GM19452 (cell line): ENCODE data around the gene RAB36.

Experiments
- ATAC-seq: cut with Tn5 transposase; IDR thresholded peaks from one replicate; pipeline ENCODE4 v1.9.1; 2021; ENCODE audit not compliant: unreplicated experiment

RAB36 gene

DNA sequence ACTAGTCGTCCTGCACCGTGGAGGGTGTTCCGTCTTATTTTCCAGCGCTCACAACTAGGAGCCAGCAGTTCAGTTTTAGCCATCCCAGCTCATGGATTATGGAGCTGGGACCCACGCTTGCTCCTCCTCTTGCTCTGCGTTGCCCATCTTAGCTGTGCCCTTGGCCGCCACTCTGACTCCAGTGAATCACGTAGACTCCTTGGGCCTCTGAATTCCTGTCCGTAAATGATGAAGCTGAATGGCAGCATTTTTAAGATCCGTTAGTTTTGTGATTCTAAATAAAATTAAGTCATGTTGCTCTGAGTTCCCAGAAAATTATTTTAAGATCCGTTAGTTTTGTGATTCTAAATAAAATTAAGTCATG lies 58.8 kb downstream of the RAB36 start:
- no peak for ATAC-seq

DNA sequence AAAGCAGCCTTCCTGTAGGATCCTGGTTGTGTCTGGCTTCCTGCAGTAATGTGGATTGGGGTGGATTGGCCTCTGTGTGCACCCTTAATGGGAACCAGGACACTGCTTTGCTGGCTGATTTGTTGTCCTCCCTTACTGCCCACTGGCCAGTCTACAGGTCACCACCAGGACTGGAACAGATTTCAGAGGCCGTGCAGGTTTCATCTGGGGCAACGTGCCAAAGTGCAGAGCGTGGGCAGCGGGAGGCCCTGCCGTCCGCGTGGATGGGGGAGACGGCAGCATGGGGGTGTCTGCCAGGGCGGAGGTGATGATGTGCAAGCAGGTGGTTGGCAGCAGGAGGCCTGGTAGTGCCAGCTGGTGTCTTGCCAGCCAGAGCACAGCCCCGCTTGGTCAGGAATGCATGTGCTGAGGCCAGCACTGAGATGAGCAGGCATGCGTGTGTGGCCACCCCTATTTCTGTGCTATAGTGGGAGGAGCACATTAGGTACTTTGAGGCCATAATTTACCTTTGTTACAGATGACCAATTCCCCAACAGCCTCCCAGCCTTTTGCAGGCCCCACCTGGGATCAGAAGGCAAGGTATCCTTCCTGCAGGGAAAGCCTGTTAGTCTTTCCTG lies 59.4 kb downstream of the RAB36 start:
- ATAC-seq: no peak

DNA sequence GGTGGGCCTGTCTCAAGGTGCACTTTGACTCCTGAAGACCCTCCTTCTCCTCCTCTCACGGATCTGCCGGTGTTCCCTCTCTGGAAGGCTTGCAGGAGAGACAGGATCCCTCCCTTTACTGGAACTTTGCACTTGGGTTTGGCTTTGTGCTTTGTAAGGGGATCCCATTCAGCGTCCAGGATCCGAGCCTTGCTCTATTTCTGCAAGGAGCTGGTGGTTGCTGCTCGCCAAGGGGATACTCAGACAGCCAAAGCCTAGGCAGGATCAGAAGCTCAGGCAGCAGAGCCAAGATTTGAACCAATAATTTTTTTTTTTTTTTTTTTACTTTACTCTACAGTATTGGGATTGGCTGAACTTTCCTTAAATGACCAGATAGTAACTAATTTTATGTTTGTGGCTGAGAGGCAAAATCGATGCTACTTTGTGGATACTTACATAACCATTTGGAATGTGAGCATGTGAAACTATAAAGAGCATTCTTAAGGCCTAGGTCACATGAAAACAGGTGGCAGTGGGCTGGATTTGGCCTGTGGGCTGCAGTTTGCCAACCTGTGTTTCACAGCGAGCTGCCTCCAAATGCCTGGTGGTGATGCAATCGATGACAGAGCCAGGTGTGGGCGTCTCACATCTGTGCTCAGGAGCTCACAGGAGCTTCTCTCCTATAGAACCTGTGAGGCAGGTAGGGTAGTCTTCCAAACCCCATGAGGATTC lies 60.2 kb downstream of the RAB36 start:
- ATAC-seq: no peak

DNA sequence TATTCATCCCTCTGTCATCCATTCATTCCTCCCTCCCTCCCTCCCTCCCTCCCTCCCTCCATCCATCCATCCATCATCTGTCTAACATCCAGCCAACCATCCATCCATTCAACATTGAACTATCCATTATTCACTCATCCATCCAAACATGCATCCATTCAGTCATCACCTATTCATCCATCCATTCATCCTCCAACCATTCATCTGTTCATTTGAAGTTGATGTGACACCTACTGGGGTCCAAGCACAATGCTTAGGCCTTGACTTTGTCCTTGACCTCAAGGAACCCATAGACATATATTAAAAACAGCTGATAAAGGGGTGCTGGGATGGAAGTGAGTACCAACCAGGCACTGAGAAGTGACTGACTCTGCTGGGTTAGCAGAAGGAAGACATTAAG lies 61.6 kb downstream of the RAB36 start:
- no peak for ATAC-seq

DNA sequence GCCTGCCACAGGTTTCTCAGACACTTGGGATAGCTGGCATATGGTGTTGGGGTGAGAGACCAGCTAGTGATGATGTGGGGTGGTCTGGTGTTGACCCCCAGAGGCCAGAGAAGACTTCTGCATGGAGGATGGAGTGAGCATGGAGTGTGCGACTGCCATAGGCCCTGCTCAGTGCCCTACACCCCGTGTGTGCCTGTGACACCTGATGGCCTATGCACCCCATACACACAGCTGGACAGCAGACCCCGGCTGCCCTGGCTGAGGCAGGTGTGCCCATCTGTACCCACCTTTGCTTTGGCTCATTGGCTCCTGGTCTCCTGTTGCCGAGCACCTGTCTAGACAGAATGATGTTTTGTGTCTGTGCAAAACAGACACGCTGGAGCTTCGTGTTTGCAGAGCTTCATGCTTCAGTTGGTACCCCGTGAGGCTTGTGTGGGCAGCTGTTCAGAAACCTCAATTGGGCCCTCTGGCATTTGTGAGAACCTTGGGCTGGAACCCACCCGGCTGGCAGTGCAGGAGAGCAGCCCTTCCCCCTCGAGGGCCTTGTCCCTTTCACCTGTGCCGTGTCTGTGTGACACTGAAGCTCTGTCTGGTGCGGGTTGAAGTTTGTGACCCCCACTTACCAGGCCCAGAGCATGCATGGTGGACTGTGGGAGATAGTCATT lies 62.6 kb downstream of the RAB36 start:
- ATAC-seq: no peak

DNA sequence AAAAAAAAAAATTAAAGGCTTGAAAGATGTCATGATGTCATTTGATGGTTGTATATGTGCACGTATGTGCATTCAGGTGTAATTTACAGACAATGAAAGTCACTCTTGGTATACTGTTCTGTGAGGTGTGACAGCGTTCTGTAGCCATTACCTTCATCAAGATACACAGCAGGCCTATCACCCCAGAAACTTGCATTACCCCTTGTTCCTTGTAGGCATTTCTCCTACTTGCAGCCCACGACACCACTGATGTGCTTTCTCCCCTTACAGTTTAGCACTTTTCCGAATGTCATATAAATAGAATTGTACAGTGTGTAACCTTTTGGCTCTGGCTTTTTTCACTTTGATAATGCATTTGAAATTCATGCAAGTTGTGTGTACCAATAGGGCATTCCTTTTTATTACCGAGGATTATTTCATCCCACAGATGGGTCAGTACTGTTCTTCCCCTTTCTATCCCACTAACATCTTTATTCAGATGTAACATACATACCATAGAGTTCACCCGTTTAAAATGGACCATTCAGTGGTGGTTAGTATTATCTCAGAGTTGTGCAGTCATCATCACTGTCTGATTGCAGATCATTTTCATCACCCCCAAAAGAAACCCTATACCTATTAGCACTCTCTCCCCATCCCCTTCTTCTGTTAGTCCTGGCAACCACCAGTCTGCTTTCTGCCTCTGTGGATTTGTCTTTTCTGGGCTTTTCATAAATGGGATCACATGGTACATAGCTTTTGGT lies 65.3 kb downstream of the RAB36 start:
- ATAC-seq: no peak

DNA sequence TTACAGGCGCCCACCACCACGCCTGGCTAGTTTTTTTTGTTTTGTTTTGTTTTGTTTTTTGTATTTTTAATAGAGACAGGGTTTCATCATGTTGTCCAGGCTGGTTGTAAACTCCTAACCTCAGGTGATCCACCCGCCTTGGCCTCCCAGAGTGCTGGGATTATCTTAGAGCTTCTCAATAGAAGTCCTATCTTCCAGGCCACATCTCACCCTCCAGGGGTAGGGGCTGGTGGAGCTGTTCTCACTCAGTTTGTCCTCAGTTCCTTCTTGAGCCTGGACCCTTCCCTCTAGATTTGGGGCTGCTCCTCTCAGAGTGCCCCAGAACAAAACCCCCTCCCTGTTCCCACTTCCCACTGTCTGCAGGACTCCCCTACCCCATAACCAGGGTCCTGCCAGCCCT lies 66.3 kb downstream of the RAB36 start:
- ATAC-seq: no peak

DNA sequence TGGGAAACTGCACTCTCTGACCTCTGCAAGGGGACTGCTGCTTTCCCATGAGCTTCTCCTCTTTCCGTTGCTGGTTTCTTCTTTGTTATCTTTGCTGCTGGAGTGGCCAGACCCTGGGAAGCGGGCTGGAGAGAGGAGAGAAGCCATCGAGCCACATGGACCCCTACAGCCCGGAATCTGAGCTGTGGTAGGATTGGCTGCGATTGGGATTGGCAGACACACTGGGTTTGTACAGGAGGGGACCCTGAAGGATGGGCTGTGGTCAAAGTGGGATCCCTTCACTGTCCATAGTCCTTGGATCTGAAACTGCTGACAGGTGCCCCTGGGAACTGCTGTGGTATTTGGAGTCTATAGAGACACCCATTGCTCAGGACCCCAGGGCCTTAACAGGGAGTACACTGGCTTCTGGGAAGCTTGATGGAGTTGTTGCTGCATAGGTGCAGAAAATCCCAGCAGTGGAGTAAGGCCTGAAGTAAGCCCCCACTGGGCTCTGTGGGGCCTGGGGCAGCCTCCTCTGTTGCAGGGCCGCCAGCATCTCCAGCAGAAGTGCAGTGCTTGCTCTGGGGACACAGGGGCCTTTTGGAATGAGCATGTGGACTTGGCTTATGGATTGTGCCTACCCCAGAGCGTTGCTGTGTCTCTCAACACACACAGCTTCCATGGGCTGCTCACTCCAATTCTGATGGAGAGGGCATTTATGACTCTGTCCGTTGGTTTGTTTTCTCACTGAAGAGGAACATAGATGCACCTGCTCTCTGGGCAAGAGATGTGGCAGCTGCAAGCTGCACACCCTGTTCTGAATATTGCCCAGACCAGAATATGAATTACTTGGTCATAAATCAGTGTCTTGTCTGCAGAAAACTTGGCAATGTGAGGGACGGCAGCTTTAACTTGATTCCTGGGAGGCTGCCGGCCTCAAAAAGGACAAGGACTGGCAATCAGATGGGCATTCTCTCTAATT lies 67.1 kb downstream of the RAB36 start:
- no peak for ATAC-seq

DNA sequence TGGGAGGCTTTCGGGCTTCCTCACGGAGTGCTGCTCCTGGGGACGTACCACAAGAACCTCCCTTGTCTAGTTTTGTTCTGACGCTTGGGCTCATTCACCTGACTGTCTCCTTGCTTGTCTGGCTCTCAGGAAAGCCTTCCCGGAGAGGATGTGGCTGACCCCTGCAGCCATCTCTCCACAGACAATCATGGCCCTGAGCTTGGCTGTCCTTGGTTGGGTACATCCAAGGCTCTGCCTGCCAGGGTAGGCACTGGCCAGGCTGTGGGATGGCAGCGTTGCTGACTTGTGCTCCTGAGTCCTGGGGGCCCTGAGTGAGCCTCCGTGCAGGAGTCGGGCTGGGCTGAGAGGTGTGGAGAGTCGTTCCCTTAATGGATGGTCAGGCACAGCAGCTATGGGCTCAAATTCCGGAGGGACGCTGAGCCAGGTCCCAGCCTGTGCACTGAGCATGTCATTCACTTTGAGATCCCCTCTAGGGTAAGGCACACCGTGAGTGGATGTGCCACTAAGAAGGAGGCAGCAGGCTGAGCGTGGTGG lies 67.8 kb downstream of the RAB36 start:
- no peak for ATAC-seq

DNA sequence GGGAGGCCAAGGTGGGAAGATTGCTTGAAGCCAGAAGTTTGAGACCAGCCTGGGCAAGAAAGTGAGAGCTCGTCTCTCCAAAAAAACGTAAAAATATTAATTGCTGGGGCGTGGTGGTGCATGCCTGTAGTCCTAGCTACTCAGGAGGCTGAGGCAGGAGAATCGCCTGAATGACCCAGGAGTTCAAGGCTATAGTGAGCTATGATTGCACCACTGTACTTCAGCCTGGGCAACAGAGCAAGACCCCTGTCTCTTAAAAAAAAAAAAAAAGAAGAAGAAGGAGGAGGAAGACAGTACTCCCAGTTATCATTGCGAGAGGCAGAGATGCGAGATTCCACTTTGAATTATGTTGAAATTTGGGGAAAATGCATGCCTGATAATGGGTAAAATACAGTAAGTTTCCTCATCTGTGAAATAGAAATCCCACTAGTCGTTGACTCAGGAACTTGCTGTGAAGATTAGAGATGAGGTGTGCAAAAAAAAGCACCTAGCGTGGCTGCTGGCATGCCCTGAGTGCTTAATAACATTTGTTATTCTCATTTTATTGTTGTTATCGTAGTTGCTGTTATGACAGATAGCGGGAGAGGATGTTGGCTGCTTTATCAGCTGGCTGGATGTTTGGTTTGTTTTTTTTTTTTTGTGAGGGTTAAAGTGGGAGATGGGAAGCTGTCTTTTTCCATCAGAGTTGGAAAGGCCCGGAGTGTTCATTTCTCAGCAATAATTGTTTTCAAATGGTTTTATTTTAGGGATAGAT lies 68.5 kb downstream of the RAB36 start:
- no peak for ATAC-seq
